ENCODE measurements around the gene DPP6. TPM values are rescaled to one million over a fixed set of nuclear protein-coding genes. Genes with fewer than 3 reads are reported as not detected.
"Not testable (repeated sequence)": the region's sequence is repeated elsewhere in the genome, so short reads cannot be mapped to it uniquely, and the experiment has no call there.

Gene DPP6
- total RNA-seq, 4 donors from 2014 or later: 0.38 TPM; not detected in 2

DNA sequence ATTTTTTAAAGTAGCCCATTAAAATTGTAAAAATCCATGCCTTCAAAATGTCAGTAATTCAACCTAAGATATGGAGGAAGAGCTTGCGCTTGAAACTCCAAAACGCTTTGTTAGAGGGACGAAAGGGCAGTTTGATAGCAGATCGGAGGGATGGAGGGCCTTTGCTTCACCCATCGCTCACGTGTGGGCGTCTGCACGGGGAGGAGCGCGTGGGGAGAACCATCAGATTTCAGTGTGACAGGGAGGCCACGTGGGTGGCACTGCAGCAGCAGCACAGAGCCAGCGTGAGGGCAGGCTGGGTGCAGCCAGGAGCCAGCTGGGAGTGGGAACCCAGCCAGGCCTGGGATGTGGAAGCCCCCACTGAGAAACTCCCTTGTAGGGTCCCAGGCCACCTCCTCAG, 625.3 kb downstream of the DPP6 start:
- Histone ChIP-seq H3K36me3 (no peaks in the 10 kb centered on the region), H3K4me3 (no peak overlapping the region), H3K27me3 (no peaks in the 10 kb centered on the region), H3K9me3 (peaks cover 0 to 12% (median 0%) of the 10 kb centered on the region in 3 donors), H3K4me1 (no peaks in the 10 kb centered on the region), H3K27ac (no peak overlapping the region)
- WGBS, 2 donors: 73 to 82% methylated on average over 11 to 12 of the region's 12 CpGs
- intact Hi-C loops (cut with DNase I): no loop called here
- DNase-seq: no peak
- TF ChIP-seq POLR2A (IDR thresholded peaks at IDR 0.05): no peak
- TF ChIP-seq, protein P1, sequence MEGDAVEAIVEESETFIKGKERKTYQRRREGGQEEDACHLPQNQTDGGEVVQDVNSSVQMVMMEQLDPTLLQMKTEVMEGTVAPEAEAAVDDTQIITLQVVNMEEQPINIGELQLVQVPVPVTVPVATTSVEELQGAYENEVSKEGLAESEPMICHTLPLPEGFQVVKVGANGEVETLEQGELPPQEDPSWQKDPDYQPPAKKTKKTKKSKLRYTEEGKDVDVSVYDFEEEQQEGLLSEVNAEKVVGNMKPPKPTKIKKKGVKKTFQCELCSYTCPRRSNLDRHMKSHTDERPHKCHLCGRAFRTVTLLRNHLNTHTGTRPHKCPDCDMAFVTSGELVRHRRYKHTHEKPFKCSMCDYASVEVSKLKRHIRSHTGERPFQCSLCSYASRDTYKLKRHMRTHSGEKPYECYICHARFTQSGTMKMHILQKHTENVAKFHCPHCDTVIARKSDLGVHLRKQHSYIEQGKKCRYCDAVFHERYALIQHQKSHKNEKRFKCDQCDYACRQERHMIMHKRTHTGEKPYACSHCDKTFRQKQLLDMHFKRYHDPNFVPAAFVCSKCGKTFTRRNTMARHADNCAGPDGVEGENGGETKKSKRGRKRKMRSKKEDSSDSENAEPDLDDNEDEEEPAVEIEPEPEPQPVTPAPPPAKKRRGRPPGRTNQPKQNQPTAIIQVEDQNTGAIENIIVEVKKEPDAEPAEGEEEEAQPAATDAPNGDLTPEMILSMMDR (IDR thresholded peaks at IDR 0.05): no peak

GRCh38 chr7:154678001-154678550, 625.9 kb downstream of the DPP6 start:
- H3K4me3 ChIP-seq; H3K27ac ChIP-seq; H3K36me3 ChIP-seq; H3K4me1 ChIP-seq; DNase-seq; H3K27me3 ChIP-seq; intact Hi-C loops (cut with DNase I): not testable (repeated sequence)
- peaks cover 0 to 12% (median 0%) of the 10 kb centered on the region in 3 donors for H3K9me3 ChIP-seq
- WGBS, 2 donors: 89 to 90% methylated on average over 16 to 18 of the region's 18 CpGs

GRCh38 chr7:154679379-154680053, 627.3 kb downstream of the DPP6 start:
- no peaks in the 10 kb centered on the region for H3K4me1 ChIP-seq
- WGBS, 2 donors: 78 to 79% methylated on average over 5 to 8 of the region's 8 CpGs
- no peak overlapping the region for H3K27ac ChIP-seq
- H3K36me3 ChIP-seq: no peaks in the 10 kb centered on the region
- no peak for DNase-seq
- TF ChIP-seq POLR2A (IDR thresholded peaks at IDR 0.05): no peak
- TF ChIP-seq, protein P1 (IDR thresholded peaks at IDR 0.05): no peak
- intact Hi-C loops (cut with DNase I): no loop called here
- H3K4me3 ChIP-seq: no peak overlapping the region
- no peaks in the 10 kb centered on the region for H3K27me3 ChIP-seq
- H3K9me3 ChIP-seq: peaks cover 0 to 12% (median 0%) of the 10 kb centered on the region in 3 donors

DNA sequence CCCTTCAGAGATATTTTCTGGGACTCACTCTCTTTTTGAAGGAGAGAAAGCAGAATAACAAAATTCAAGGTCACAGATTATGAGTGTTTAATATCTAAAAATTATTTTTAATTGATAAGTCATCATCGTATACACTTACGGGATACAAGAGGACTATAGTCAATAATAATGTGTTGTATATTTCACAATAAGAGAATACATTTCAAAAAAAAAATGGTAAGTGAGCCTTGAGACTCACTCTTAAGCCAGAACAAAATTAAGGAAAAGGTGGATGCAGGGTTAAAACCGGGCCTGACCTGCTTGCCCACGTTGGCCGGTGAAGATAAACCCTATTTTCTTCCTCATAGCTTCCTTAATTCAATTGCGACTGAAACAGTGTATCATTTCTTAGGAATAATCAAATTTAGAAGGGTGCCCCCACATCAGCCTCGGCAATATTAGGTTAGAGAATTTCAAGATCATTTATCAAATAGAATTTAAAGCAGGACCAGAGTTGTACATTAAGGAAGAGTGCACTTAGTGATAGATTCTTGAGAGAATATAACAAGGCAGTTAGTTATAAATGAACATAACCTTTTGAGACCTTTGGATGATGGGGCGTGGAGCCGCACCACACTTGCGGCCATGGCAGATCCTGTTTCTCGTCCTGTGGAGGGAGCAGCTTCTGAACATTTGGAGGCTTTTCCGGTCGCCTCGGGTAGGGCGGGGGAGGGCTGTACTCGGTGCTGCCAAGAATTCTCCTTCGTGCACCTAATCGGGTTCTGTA, 628.9 kb downstream of the DPP6 start:
- Histone ChIP-seq H3K27me3 (no peaks in the 10 kb centered on the region), H3K4me3 (no peak overlapping the region), H3K36me3 (no peaks in the 10 kb centered on the region), H3K27ac (no peak overlapping the region), H3K9me3 (peaks cover 0 to 8% (median 0%) of the 10 kb centered on the region in 3 donors), H3K4me1 (no peaks in the 10 kb centered on the region)
- no peak for TF ChIP-seq POLR2A (IDR thresholded peaks at IDR 0.05)
- TF ChIP-seq, protein P1 (IDR thresholded peaks at IDR 0.05): no peak
- no peak for DNase-seq
- 79 to 83% methylated on average over 18 of the region's 18 CpGs for WGBS, 2 donors
- intact Hi-C loops (cut with DNase I): no loop called here

DNA sequence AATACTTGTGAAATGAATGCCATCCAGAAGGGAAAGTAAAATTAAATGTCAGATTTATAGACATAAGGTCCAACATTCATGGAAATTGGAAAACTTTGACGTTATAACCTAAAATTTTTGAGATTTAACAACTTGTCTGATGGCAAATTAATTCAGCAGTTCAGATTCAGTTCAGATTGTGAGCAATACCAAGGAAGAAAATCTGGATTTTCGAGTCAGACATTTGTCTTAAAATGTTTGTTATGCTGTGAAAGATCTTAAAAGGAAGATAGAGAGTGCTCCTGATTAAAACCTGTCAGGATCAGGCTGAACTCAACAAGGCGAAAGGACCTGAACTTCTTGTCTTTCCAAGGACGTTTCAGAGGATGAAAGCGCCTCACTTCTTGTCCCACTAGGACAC, 629.8 kb downstream of the DPP6 start:
- TF ChIP-seq, protein P1 (IDR thresholded peaks at IDR 0.05): no peak
- no peak for TF ChIP-seq POLR2A (IDR thresholded peaks at IDR 0.05)
- peaks cover 0 to 8% (median 0%) of the 10 kb centered on the region in 3 donors for H3K9me3 ChIP-seq
- WGBS, 2 donors: 61 to 66% methylated on average over 5 of the region's 5 CpGs
- DNase-seq: no peak
- no peaks in the 10 kb centered on the region for H3K27me3 ChIP-seq
- no peak overlapping the region for H3K4me3 ChIP-seq
- no peaks in the 10 kb centered on the region for H3K36me3 ChIP-seq
- H3K4me1 ChIP-seq: no peaks in the 10 kb centered on the region
- intact Hi-C loops (cut with DNase I): no loop called here
- no peak overlapping the region for H3K27ac ChIP-seq
